HL-60/S4 (cell line): Measurements from ENCODE around the gene PKP4.

Experiments
- in situ Hi-C: fragments of 300-500 bp; cut with MboI; formaldehyde crosslinking; loops from 2 replicates; pipeline ENCODE4 v1.14.3; 2022; ENCODE audit warnings: low sequenced_read_pairs

The PKP4 gene

GRCh38 chr2:158728422-158728821 is 271.7 kb downstream of the PKP4 start:
- in situ Hi-C loops: no loop called here

- in situ Hi-C loops: no loop called here
Measured at GRCh38 chr2:158729451-158729850, 272.7 kb downstream of the PKP4 start.

GRCh38 chr2:158729873-158730620 is 273.3 kb downstream of the PKP4 start:
- in situ Hi-C loops: no loop called here

GRCh38 chr2:158730621-158731140 is 273.9 kb downstream of the PKP4 start:
- in situ Hi-C loops: no loop called here

GRCh38 chr2:158731386-158731785 is 274.6 kb downstream of the PKP4 start:
- in situ Hi-C loops: no loop called here
